ENCODE measurements around the gene ZNF678. TPM values are rescaled to one million over a fixed set of nuclear protein-coding genes. Genes with fewer than 3 reads are reported as not detected.
A peak's percentile ranks its signal among the peaks of the same experiment; 100 is the strongest.

ZNF678 gene
- total RNA-seq (2011; cell fraction: chromatin; rRNA removed; ENCODE audit: low replicate concordance) = 29.6 and 44.7 TPM in 2 replicates
- total RNA-seq (2011; cell fraction: nucleolus; rRNA removed) = 15.3 and 23.0 TPM in 2 replicates
- total RNA-seq (2011; cell fraction: nucleoplasm; rRNA removed) = 34.5 and 43.7 TPM in 2 replicates
- 7.8 and 13.3 TPM in 2 replicates for total RNA-seq (2014; rRNA removed)
- total RNA-seq (2014; rRNA removed; fragmentation: Illumina TruSeq; extraction: Trizol) = 16.7 and 18.1 TPM in 2 replicates
- total RNA-seq (2015; rRNA removed; fragmentation: Illumina TruSeq; extraction: Trizol) = 12.1 and 16.8 TPM in 2 replicates
- 9.0 and 10.6 TPM in 2 replicates for total RNA-seq (2021)
- polyA plus RNA-seq (2011; rRNA removed) = 8.0 and 8.2 TPM in 2 replicates
- polyA plus RNA-seq (2011; cell fraction: cytosol; rRNA removed) = 2.8 and 6.3 TPM in 2 replicates
- 15.1 and 16.5 TPM in 2 replicates for polyA plus RNA-seq (2011; cell fraction: nucleus; rRNA removed)
- polyA plus RNA-seq (2012) = 5.3 and 6.7 TPM in 2 replicates
- polyA plus RNA-seq (2014; fragmentation: Illumina TruSeq; extraction: Trizol) = 9.1 and 9.7 TPM in 2 replicates
- polyA plus RNA-seq (2014; fragmentation: Nextera tagmentation; extraction: Ambion mirVana) = 1 to 10 TPM; 3.0 to 3.2 TPM
- polyA plus RNA-seq (2014; rRNA removed) = 4.2 and 6.1 TPM in 2 replicates
- 33.6 and 36.6 TPM in 2 replicates for polyA minus RNA-seq (2011; rRNA and poly(A)+ RNA removed)
- 10.6 and 12.9 TPM in 2 replicates for polyA minus RNA-seq (2011; cell fraction: cytosol; rRNA and poly(A)+ RNA removed)
- polyA minus RNA-seq (2011; cell fraction: nucleus; rRNA and poly(A)+ RNA removed) = 33.5 and 50.3 TPM in 2 replicates
- percentile 72 among the genes with signal in this experiment for Bru-seq, nascent RNA
- percentile 79 among the genes with signal in this experiment for BruChase-seq, experiment 1, labeled RNA remaining after a 2-hour chase
- percentile 76 among the genes with signal in this experiment for BruChase-seq, experiment 2, labeled RNA remaining after a 6-hour chase
- long read RNA-seq, experiment 1, partial matches to known transcripts = 1 of 8 reads
- long read RNA-seq, experiment 1, other reads (novel, unspliced or antisense) = 6 of 8 reads
- long read RNA-seq, experiment 2, partial matches to known transcripts = 0 of 3 reads
- long read RNA-seq, experiment 2, other reads (novel, unspliced or antisense) = 3 of 3 reads
- long read RNA-seq, experiment 3, partial matches to known transcripts = 0 of 3 reads
- long read RNA-seq, experiment 3, other reads (novel, unspliced or antisense) = 2 of 3 reads

DNA sequence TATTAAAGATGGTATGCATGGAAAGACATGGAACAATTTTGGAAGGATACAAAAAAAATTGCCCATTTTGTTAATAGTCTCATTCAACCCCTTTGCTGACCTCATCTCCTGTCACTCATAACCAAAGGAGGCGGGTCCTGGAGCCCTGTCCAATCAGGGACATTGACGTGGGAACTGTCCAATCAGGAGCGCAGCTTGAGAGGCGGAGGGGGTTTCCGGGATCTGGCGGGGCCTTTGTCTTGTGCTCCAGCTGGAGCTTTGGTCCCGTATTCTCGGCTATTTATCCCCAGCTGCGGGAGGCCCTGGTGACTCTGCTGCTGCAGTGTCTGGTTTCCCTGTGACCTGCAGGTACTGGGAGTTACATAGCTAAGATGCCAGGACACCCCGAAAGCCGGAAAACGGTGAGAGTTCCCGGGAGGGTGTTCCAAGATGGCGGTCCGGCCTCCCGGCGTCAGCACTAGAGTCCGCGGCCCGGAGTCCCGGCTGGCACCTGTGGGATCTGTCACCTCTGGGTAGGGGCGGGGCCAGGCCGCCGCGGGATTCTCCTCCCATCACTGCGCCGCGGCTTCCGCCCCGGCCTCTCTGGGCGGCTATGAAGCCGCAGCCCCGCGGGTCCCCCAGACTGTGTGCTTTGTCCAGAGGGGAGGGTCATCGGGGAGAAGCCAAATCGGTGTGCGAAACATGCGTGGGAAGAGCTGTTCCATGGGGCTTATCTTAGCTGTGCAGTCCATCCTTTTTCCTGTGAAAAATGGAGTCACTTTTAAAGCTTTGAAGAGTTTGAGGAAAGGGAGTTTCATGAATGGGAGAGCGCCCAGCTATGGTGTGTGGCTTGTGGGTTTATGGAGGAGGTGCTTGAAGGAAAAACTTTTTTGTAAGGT lies at the start of gene ZNF678:
Gene ZNF678 (plus strand): TSS at position 233 of the 878 bp plus-strand sequence. CDS start 87,436 bp downstream, outside the sequence.
- Histone ChIP-seq H3K79me2 (ENCODE audit: control insufficient read depth, insufficient read depth, low read length) (peaks cover 35% of the 10 kb centered on the region), H3K9me1 (ENCODE audit: control insufficient read depth, insufficient read depth, low read length) (no peaks in the 10 kb centered on the region), H3K4me2 (ENCODE audit: insufficient read depth, low read length) (peak within 1 kb of the TSS; percentile 83), H3K9me3 (replicated peaks; ENCODE audit: control insufficient read depth, insufficient read depth, low read depth, low read length) (peaks cover 24% of the 10 kb centered on the region), H3K4me1 (replicated peaks in 1 of 2; ENCODE audit: control insufficient read depth in 2 of 2, insufficient read depth in 2 of 2, low read length in 2 of 2) (peaks cover 6 to 25% of the 10 kb centered on the region in 2 experiments; a peak in 4 of 5 replicates), H3K4me3 (peak within 1 kb of the TSS; percentile 62), H4K20me1 (replicated peaks; ENCODE audit: control insufficient read depth, insufficient read depth, low read length) (no peaks in the 10 kb centered on the region), H2AFZ (ENCODE audit: low read depth, low read length) (peak within 1 kb of the TSS; percentile 99), H3K27ac (ENCODE audit: extremely low read depth, low read depth, low read length) (peak within 1 kb of the TSS; percentile 94), H3K27me3 (ENCODE audit: control insufficient read depth in 2 of 2, insufficient read depth in 2 of 2, low read length in 2 of 2) (no peaks in the 10 kb centered on the region), H3K36me3 (ENCODE audit: control insufficient read depth, insufficient read depth, low read length) (peaks cover 3% of the 10 kb centered on the region), H3K9ac (ENCODE audit: insufficient read depth in 1 of 2, low read depth in 2 of 2, low read length in 2 of 2) (peak within 1 kb of the TSS; percentile 87 to 90)
- CTCF ChIA-PET (ENCODE audit: low intra/inter-chr PET ratio) = no interaction called here
- intact Hi-C loops (cut with micrococcal nuclease) (no loop called here), in situ Hi-C loops (cut with MboI) (no loop called here)
- POLR2A ChIA-PET = interaction anchor here (0.5 to 2.0 kb wide), 10 partner anchors 9 to 1271 kb away, joined by 3 to 19 read pairs (median 4); no protein-coding TSS in a partner anchor
- peak; percentile 100 for FAIRE-seq
- peak; percentile 97 to 100 (median 100) for DNase-seq (ENCODE audit: extremely low read depth in 1 of 4, low spot score in 3 of 4)
- peak; percentile 97 for ATAC-seq
- under 1% methylated on average over 39 of the region's 39 CpGs for WGBS (ENCODE audit: insufficient coverage, low coverage, missing lambda C conversion rate)
- no TSS peak for BruUV-seq (replicated peaks)
- TF ChIP-seq CBX2 (IDR thresholded peaks at IDR 0.05; ENCODE audit: insufficient read depth, low read length, poor library complexity, severe bottlenecking) = no peak
- no peak for TF ChIP-seq THRAP3 (IDR thresholded peaks at IDR 0.05; ENCODE audit: borderline replicate concordance)
- 0 out of 2 replicates have a peak, but pooled peaks have one; percentile 31 for TF ChIP-seq KLF13 (tag; IDR thresholded peaks at IDR 0.05; ENCODE audit: borderline replicate concordance, low read depth)
- peak; percentile 51 for TF ChIP-seq GTF2E2 (tag; IDR thresholded peaks at IDR 0.05)
- no peak for TF ChIP-seq PHF21A (IDR thresholded peaks at IDR 0.05; ENCODE audit: borderline replicate concordance, low read depth)
- no peak for TF ChIP-seq DEAF1 (CRISPR knock-in tag; IDR thresholded peaks at IDR 0.05)
- no peak for TF ChIP-seq NUFIP1 (IDR thresholded peaks at IDR 0.05; ENCODE audit: partially characterized antibody)
- no peak for TF ChIP-seq PHB (CRISPR knock-in tag; IDR thresholded peaks at IDR 0.05)
- peak; percentile 69 for TF ChIP-seq POLR2AphosphoS5 (IDR thresholded peaks at IDR 0.05; ENCODE audit: control insufficient read depth, insufficient read depth, low read depth, low read length)
- peak; percentile 98 for TF ChIP-seq JUND (IDR thresholded peaks at IDR 0.05; ENCODE audit: borderline replicate concordance, low read depth, low read length)
- peak; percentile 96 for TF ChIP-seq JUND (tag; IDR thresholded peaks at IDR 0.05; ENCODE audit: borderline replicate concordance, low read depth, low read length)

Measured in K562 (cell line).